Prostate gland (tissue), 2 donors: ENCODE measurements around the gene UGT2A3. TPM values are rescaled to one million over a fixed set of nuclear protein-coding genes. Genes with fewer than 3 reads are reported as not detected.

Experiments used
- DNase-seq: peaks from one replicate; pipeline ENCODE4 v3.0.0-alpha.2; 2019; ENCODE audit warnings: low spot score
- H3K27ac ChIP-seq, 2 donors: fragments of 200-600 bp; sonication (generic); 2 replicates each; pipeline ENCODE4 v1.5.1; 2017 to 2019
- H3K27me3 ChIP-seq: fragments of 200-600 bp; sonication (generic); replicated peaks from 2 replicates; pipeline ENCODE4 v1.5.1; 2019; ENCODE audit not compliant: insufficient read depth
- H3K36me3 ChIP-seq, 2 donors: fragments of 200-600 bp; sonication (generic); 1 replicate in 1 of 2; 2 replicates in 1 of 2; pipeline versions ENCODE4 v1.5.1 to v1.8.1; 2017 to 2019
- H3K4me1 ChIP-seq: fragments of 200-600 bp; sonication (generic); replicated peaks from 2 replicates; pipeline ENCODE4 v1.5.1; 2019
- H3K4me3 ChIP-seq, 2 donors: fragments of 200-600 bp; sonication (generic); 2 replicates each; pipeline ENCODE4 v1.5.1; 2017 to 2019
- H3K9me3 ChIP-seq: fragments of 200-600 bp; sonication (generic); 2 replicates; pipeline ENCODE4 v1.5.1; 2017
- POLR2A ChIP-seq: fragments of 450-650 bp; IDR thresholded peaks from one replicate; pipeline ENCODE4 v1.6.1; 2016; ENCODE audit warnings: antibody characterized with exemption, mild to moderate bottlenecking
- POLR2AphosphoS5 ChIP-seq: sonication (generic); formaldehyde crosslinking; IDR thresholded peaks from one replicate; pipeline ENCODE4 v1.6.1; 2017; ENCODE audit warnings: antibody characterized with exemption
- WGBS: methylation state at CpG from one replicate; pipeline ENCODE4 v1.1.5; 2018; 5-methylcytosine and 5-hydroxymethylcytosine counted together
- intact Hi-C: fragments of 100-400 bp; cut with DNase I; formaldehyde crosslinking; loops from one replicate; pipeline ENCODE4 v1.14.2; 2022
- total RNA-seq, 2 donors: library from RNA; depleted of rRNA; stranded (reverse); fragments of >200 nt; gene quantifications; one replicate each; pipeline ENCODE4 v1.1.0, GENCODE V29; 2016
- TF ChIP-seq, protein P1 (sequence below), 4 experiments: fragments of 200-600 bp in 2 of 4; fragments of 450-650 bp in 2 of 4; sonication (generic) in 2 of 4; IDR thresholded peaks; 1 replicate in 3 of 4; 2 replicates in 1 of 4; pipeline ENCODE4 v1.5.1; 2016 to 2019; ENCODE audit warnings: antibody characterized with exemption in 4 of 4, mild to moderate bottlenecking in 2 of 4, moderate library complexity in 2 of 4

The UGT2A3 gene
- not detected for total RNA-seq

DNA sequence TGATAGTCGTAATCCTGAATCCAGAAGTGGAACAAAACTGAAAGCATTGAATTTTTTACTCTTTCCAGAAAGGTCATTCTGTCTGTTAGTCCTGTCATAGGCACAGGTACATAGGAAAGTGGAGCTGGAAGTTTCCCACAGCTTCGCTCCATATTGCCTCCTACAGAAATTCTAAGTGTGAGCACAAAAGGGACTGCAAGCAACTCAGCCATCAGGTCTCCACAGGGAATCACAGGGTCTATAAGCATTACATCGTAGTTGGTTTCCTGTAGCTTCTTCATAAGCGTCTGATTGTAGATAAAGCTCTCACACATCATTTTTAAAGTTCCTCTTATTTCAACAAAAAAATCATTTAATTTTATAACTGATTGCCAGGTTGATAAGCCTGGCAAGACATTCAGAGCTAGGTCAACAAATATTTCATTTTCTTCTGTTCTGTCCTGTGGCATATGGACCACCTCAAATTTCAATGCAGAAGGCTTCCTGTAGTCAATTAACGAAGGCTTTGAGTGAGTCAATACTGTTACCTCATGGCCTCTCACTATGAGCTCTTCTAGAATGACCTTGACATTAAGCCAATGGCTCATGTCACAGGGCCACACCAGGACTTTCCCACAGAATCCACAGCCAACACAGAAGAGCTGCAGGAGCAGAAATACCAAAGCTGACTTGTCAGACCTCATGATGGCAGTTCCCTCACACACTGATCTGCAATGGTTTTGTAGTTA is at the start of gene UGT2A3:
Gene UGT2A3 (minus strand): TSS at position 727 of the 728 bp plus-strand sequence. CDS start 44 bp downstream, at position 683.
- TF ChIP-seq, protein P1, sequence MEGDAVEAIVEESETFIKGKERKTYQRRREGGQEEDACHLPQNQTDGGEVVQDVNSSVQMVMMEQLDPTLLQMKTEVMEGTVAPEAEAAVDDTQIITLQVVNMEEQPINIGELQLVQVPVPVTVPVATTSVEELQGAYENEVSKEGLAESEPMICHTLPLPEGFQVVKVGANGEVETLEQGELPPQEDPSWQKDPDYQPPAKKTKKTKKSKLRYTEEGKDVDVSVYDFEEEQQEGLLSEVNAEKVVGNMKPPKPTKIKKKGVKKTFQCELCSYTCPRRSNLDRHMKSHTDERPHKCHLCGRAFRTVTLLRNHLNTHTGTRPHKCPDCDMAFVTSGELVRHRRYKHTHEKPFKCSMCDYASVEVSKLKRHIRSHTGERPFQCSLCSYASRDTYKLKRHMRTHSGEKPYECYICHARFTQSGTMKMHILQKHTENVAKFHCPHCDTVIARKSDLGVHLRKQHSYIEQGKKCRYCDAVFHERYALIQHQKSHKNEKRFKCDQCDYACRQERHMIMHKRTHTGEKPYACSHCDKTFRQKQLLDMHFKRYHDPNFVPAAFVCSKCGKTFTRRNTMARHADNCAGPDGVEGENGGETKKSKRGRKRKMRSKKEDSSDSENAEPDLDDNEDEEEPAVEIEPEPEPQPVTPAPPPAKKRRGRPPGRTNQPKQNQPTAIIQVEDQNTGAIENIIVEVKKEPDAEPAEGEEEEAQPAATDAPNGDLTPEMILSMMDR (IDR thresholded peaks at IDR 0.05), result no peak
- no peak for TF ChIP-seq POLR2AphosphoS5
- no peak for TF ChIP-seq POLR2A
- no peaks in the 10 kb centered on the region for H3K9me3 ChIP-seq
- no peaks in the 10 kb centered on the region for H3K36me3 ChIP-seq
- H3K4me3 ChIP-seq, result no peak within 1 kb of the TSS
- WGBS, result 78% methylated on average over 5 of the region's 5 CpGs
- no peak for DNase-seq
- intact Hi-C loops, result no loop called here
- no peaks in the 10 kb centered on the region for H3K4me1 ChIP-seq
- H3K27me3 ChIP-seq, result no peaks in the 10 kb centered on the region
- H3K27ac ChIP-seq, result no peak within 1 kb of the TSS

GRCh38 chr4:68997040-68997439 is 45.4 kb upstream of the UGT2A3 start:
- WGBS, result 42% methylated on average over 3 of the region's 3 CpGs
- intact Hi-C loops, result no loop called here
- Histone ChIP-seq H3K27me3 (no peaks in the 10 kb centered on the region), H3K36me3 (no peaks in the 10 kb centered on the region), H3K9me3 (no peaks in the 10 kb centered on the region), H3K4me1 (no peaks in the 10 kb centered on the region), H3K27ac (no peak overlapping the region), H3K4me3 (no peak overlapping the region)
- TF ChIP-seq POLR2AphosphoS5, result no peak
- no peak for TF ChIP-seq POLR2A
- DNase-seq, result no peak

DNA sequence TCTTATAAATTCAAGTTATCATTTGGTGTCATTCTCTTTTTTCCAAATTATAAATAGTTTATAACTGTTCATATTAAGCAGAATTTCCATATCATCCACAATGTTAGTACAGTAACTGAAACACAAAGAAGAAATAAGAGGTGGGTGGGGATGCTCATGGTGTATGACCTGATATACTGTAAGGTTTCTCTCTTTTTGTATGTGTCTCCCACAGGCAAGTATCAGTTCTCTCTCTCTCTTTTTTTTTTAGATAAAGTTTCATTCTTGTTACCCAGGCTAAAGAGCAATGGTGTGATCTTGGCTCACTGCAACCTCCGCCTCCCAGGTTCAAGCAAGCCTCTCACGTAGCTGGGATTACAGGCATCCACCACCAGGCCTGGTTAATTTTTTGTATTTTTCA is 43.7 kb upstream of the UGT2A3 start:
- no peak for DNase-seq
- Histone ChIP-seq H3K4me3 (no peak overlapping the region), H3K9me3 (no peaks in the 10 kb centered on the region), H3K4me1 (no peaks in the 10 kb centered on the region), H3K27ac (no peak overlapping the region), H3K36me3 (no peaks in the 10 kb centered on the region), H3K27me3 (no peaks in the 10 kb centered on the region)
- intact Hi-C loops, result no loop called here
- WGBS, result 100% methylated on average over 2 of the region's 2 CpGs
- TF ChIP-seq POLR2AphosphoS5 (no peak), POLR2A (no peak)
- TF ChIP-seq, protein P1 (IDR thresholded peaks at IDR 0.05), result no peak

GRCh38 chr4:68987007-68987406 is 35.4 kb upstream of the UGT2A3 start:
- no peak overlapping the region for H3K27ac ChIP-seq
- no peak overlapping the region for H3K4me3 ChIP-seq
- TF ChIP-seq, protein P1 (IDR thresholded peaks at IDR 0.05), result no peak
- TF ChIP-seq POLR2A, result no peak
- TF ChIP-seq POLR2AphosphoS5, result no peak
- WGBS, result 81% methylated on average over 2 of the region's 2 CpGs
- intact Hi-C loops, result no loop called here
- DNase-seq, result no peak
- no peaks in the 10 kb centered on the region for H3K9me3 ChIP-seq
- H3K27me3 ChIP-seq, result no peaks in the 10 kb centered on the region
- no peaks in the 10 kb centered on the region for H3K4me1 ChIP-seq
- H3K36me3 ChIP-seq, result no peaks in the 10 kb centered on the region

- Histone ChIP-seq H3K27me3 (no peaks in the 10 kb centered on the region), H3K4me3 (no peak overlapping the region), H3K36me3 (no peaks in the 10 kb centered on the region), H3K27ac (no peak overlapping the region), H3K4me1 (no peaks in the 10 kb centered on the region), H3K9me3 (no peaks in the 10 kb centered on the region)
- 91% methylated on average over 1 of the region's 1 CpG for WGBS
- TF ChIP-seq POLR2A (no peak), POLR2AphosphoS5 (no peak)
- TF ChIP-seq, protein P1 (IDR thresholded peaks at IDR 0.05), result no peak
- no peak for DNase-seq
- intact Hi-C loops, result no loop called here
These were observed 33.8 kb upstream of the UGT2A3 start for GRCh38 chr4:68985442-68985841.
